Keratinocyte (primary cell): ENCODE results near the gene SURF2. TPM values are rescaled to one million over a fixed set of nuclear protein-coding genes. Genes with fewer than 3 reads are reported as not detected.

Experiments
- DNase-seq: peaks from one replicate; pipeline ENCODE4 v3.0.0-alpha.2; 2011; ENCODE audit warnings: low read depth, missing footprints, low spot score
- FAIRE-seq: peaks from 2 replicates; lab custom pipeline; 2011; peaks lifted over from hg19 to GRCh38; lab: Jason Lieb, UNC
- H2AFZ ChIP-seq: 2 replicates; pipeline ENCODE4 v1.6.0; 2012; ENCODE audit warnings: low read length, control low read depth, inconsistent platforms; ENCODE audit not compliant: control insufficient read depth
- H3K27ac ChIP-seq: 2 replicates; pipeline ENCODE4 v1.5.1; 2011; ENCODE audit warnings: low read length; ENCODE audit not compliant: control insufficient read depth, insufficient read depth
- H3K27me3 ChIP-seq: 3 replicates; pipeline ENCODE4 v1.6.0; 2011; ENCODE audit warnings: low read length; ENCODE audit not compliant: control insufficient read depth, insufficient read depth; ENCODE audit errors: extremely low read depth
- H3K36me3 ChIP-seq, 2 experiments: 2 replicates in 1 of 2; 3 replicates in 1 of 2; pipeline ENCODE4 v1.5.1; 2011; ENCODE audit warnings: low read length in 2 of 2, mild to moderate bottlenecking in 1 of 2; ENCODE audit not compliant: control insufficient read depth in 2 of 2, insufficient read depth in 2 of 2; ENCODE audit errors: extremely low read depth in 1 of 2
- H3K4me1 ChIP-seq: 3 replicates; pipeline ENCODE4 v1.5.1; 2011; ENCODE audit warnings: low read length; ENCODE audit not compliant: control insufficient read depth, insufficient read depth; ENCODE audit errors: extremely low read depth
- H3K4me2 ChIP-seq: 3 replicates; pipeline ENCODE4 v1.6.0; 2011; ENCODE audit warnings: low read depth, low read length; ENCODE audit not compliant: control insufficient read depth, insufficient read depth; ENCODE audit errors: extremely low read depth
- H3K4me3 ChIP-seq, 3 experiments: fragments of 200-600 bp in 1 of 3; sonication (generic) in 1 of 3; 2 replicates in 2 of 3; 3 replicates in 1 of 3; pipeline ENCODE4 v1.5.1; 2011 to 2016; ENCODE audit warnings: low read length in 3 of 3, mild to moderate bottlenecking in 3 of 3, control low read depth in 2 of 3, inconsistent platforms in 1 of 3, low read depth in 1 of 3, mixed read lengths in 1 of 3, mixed run types in 1 of 3, moderate library complexity in 1 of 3; ENCODE audit not compliant: control insufficient read depth in 2 of 3, insufficient read depth in 2 of 3; ENCODE audit errors: extremely low read depth in 1 of 3
- H3K79me2 ChIP-seq: 2 replicates; pipeline ENCODE4 v1.6.0; 2012; ENCODE audit warnings: low read length; ENCODE audit not compliant: control insufficient read depth, insufficient read depth
- H3K9ac ChIP-seq: 3 replicates; pipeline ENCODE4 v1.6.0; 2011; ENCODE audit warnings: low read length; ENCODE audit not compliant: control insufficient read depth, insufficient read depth; ENCODE audit errors: extremely low read depth
- H3K9me1 ChIP-seq: 3 replicates; pipeline ENCODE4 v1.6.0; 2011; ENCODE audit warnings: low read length; ENCODE audit not compliant: control insufficient read depth, insufficient read depth; ENCODE audit errors: extremely low read depth
- H3K9me3 ChIP-seq: 2 replicates; pipeline ENCODE4 v1.5.1; 2012; ENCODE audit warnings: low read depth, low read length; ENCODE audit not compliant: control insufficient read depth
- H4K20me1 ChIP-seq: 3 replicates; pipeline ENCODE4 v1.6.0; 2011; ENCODE audit warnings: low read length; ENCODE audit not compliant: control insufficient read depth, insufficient read depth; ENCODE audit errors: extremely low read depth
- CTCF ChIP-seq, 3 experiments: IDR thresholded peaks in 1 of 3; conservative IDR thresholded peaks in 1 of 3; optimal IDR thresholded peaks in 1 of 3; 2 replicates in 2 of 3; 3 replicates in 1 of 3; pipeline versions ENCODE3 to v1.5.1; 2011; ENCODE audit warnings: low read length in 3 of 3, mild to moderate bottlenecking in 3 of 3, moderate library complexity in 2 of 3, control low read depth in 1 of 3, inconsistent platforms in 1 of 3; ENCODE audit not compliant: insufficient read depth in 2 of 3; ENCODE audit errors: extremely low read depth in 1 of 3
- EZH2 ChIP-seq: IDR thresholded peaks from one replicate; pipeline ENCODE4 v1.6.1; 2012; ENCODE audit warnings: inconsistent platforms, mild to moderate bottlenecking, low read length, moderate library complexity
- dilution Hi-C: fragments of 300-500 bp; cut with MboI; formaldehyde crosslinking; loops from one replicate; pipeline ENCODE4 v1.7.0; 2020; ENCODE audit warnings: low sequenced_read_pairs; ENCODE audit not compliant: extremely low pct_ligation_motif_present
- polyA plus RNA-seq, 5 experiments: library from polyadenylated mRNA; depleted of rRNA in 3 of 5; stranded (reverse) in 3 of 5; stranded (forward) in 1 of 5; unstranded in 1 of 5; fragments of >200 nt; gene quantifications; 1 replicate in 1 of 5; 2 replicates in 3 of 5; 3 replicates in 1 of 5; pipeline versions ENCODE4 v1.2.1 to v1.2.3, GENCODE V29; 2011 to 2012; ENCODE audit warnings: missing spikeins in 2 of 5, low read depth in 1 of 5, low replicate concordance in 1 of 5

The SURF2 gene
- polyA plus RNA-seq, 1 donor (not counting 4 experiments of a cell fraction or from before 2014, with no cell fraction given), result 28.2 TPM

GRCh38 chr9:133361507-133362092, 5.2 kb downstream of the SURF2 start:
- Histone ChIP-seq H3K4me2 (no peak overlapping the region), H2AFZ (no peak overlapping the region), H3K27me3 (no peaks in the 10 kb centered on the region), H3K9ac (no peak overlapping the region), H3K27ac (no peak overlapping the region), H4K20me1 (peaks cover 5% of the 10 kb centered on the region), H3K9me3 (no peaks in the 10 kb centered on the region), H3K9me1 (no peaks in the 10 kb centered on the region), H3K79me2 (peaks cover 35% of the 10 kb centered on the region), H3K4me1 (peaks cover 57% of the 10 kb centered on the region), H3K4me3 (no peak overlapping the region), H3K36me3 (peaks cover 36 to 48% of the 10 kb centered on the region in 2 experiments)
- TF ChIP-seq CTCF (optimal IDR thresholded peaks at IDR 0.05 in 1 of 3, IDR thresholded peaks at IDR 0.05 in 1 of 3, conservative IDR thresholded peaks at IDR 0.05 in 1 of 3; ENCODE audit: extremely low read depth in 1 of 3, insufficient read depth in 2 of 3, low read length in 3 of 3) (no peak), EZH2 (no peak)
- no peak for DNase-seq
- dilution Hi-C loops, result no loop called here
- FAIRE-seq, result no peak

- dilution Hi-C loops, result no loop called here
- TF ChIP-seq CTCF (optimal IDR thresholded peaks at IDR 0.05 in 1 of 3, IDR thresholded peaks at IDR 0.05 in 1 of 3, conservative IDR thresholded peaks at IDR 0.05 in 1 of 3; ENCODE audit: extremely low read depth in 1 of 3, insufficient read depth in 2 of 3, low read length in 3 of 3), result no peak
- TF ChIP-seq EZH2, result no peak
- no peaks in the 10 kb centered on the region for H3K27me3 ChIP-seq
- H3K36me3 ChIP-seq, result peaks cover 42 to 57% of the 10 kb centered on the region in 2 experiments
- H3K4me1 ChIP-seq, result peaks cover 51% of the 10 kb centered on the region
- H4K20me1 ChIP-seq, result peaks cover 12% of the 10 kb centered on the region
- H3K4me2 ChIP-seq, result no peak overlapping the region
- DNase-seq, result no peak
- no peak overlapping the region for H3K9ac ChIP-seq
- H3K9me3 ChIP-seq, result no peaks in the 10 kb centered on the region
- no peaks in the 10 kb centered on the region for H3K9me1 ChIP-seq
- H3K4me3 ChIP-seq, result no peak overlapping the region
- no peak for FAIRE-seq
- peaks cover 35% of the 10 kb centered on the region for H3K79me2 ChIP-seq
- no peak overlapping the region for H2AFZ ChIP-seq
- no peak overlapping the region for H3K27ac ChIP-seq
Measured at GRCh38 chr9:133362359-133363044, 6.2 kb downstream of the SURF2 start.
